Gastroesophageal sphincter (tissue), 3 donors: ENCODE results near the gene IL3.

Source experiments
- CTCF ChIP-seq, 4 experiments: fragments of 200-600 bp in 2 of 4; fragments of 450-650 bp in 2 of 4; sonication (generic) in 1 of 4; IDR thresholded peaks; one replicate each; pipeline ENCODE4 v1.5.1; 2017 to 2019; ENCODE audit warnings: antibody characterized with exemption in 4 of 4, mild to moderate bottlenecking in 2 of 4, moderate library complexity in 2 of 4
- POLR2A ChIP-seq, 2 donors: fragments of 450-650 bp; IDR thresholded peaks; one replicate each; pipeline ENCODE4 v1.6.1; 2017; ENCODE audit warnings: antibody characterized with exemption in 2 of 2, mild to moderate bottlenecking in 2 of 2, moderate library complexity in 1 of 2
- POLR2AphosphoS5 ChIP-seq: sonication (generic); formaldehyde crosslinking; IDR thresholded peaks from one replicate; pipeline ENCODE4 v1.6.1; 2017; ENCODE audit warnings: antibody characterized with exemption

DNA sequence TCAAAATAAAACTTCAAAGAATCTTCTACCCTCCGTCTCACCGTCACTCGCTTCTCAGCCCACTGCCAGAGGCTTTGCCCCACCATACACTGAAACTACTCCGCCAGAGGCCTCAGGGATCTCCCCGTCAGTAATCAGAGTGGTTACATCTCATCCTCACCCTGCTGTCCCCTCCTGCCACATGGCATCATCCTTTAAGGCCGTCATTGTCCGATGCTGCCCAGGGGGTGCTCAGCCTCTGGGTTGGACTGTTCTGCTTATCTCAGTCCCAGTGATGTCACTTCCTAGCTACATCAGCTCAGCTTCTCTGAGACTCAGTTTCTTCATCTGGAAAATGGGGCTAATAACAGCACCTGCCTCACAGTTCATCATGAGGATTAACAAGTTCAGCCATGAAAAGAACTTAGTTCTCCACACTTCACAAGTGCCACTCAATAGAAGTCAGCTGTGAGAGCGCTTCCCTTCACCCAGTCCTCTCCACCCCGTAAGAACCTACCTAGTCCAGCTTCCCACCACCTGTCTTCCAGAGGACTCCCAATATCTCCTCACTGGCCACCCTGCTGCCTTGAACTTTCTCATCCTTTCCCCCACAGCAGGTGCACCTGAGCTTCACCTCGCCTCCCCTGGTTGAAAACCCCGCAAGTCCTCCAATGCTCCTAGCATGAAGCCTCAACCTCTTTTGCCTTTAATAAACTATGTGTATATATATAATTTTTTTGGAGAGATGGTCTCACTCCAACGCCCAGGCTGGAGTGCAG is 2.8 kb upstream of the IL3 start:
- no peak for TF ChIP-seq POLR2AphosphoS5
- TF ChIP-seq CTCF (IDR thresholded peaks at IDR 0.05), result no peak
- TF ChIP-seq POLR2A (IDR thresholded peaks at IDR 0.05), result no peak
